WERI-Rb-1 (cell line): ENCODE measurements around the gene BAHCC1.

Experiments used
- DNase-seq: peaks from one replicate; pipeline ENCODE4 v3.0.0-alpha.2; 2020
- H3K27ac ChIP-seq: fragments of 250-450 bp; sonication (Bioruptor Pico); 2 replicates; pipeline ENCODE4 v1.5.1; 2020; ENCODE audit warnings: mild to moderate bottlenecking, moderate library complexity
- H3K27me3 ChIP-seq: fragments of 250-450 bp; sonication (Bioruptor Pico); 2 replicates; pipeline ENCODE4 v1.5.1; 2021; ENCODE audit warnings: mild to moderate bottlenecking, low read depth, moderate library complexity; ENCODE audit not compliant: insufficient read depth, severe bottlenecking
- H3K36me3 ChIP-seq: fragments of 250-450 bp; sonication (Bioruptor Pico); 2 replicates; pipeline ENCODE4 v1.5.1; 2020; ENCODE audit warnings: mild to moderate bottlenecking, moderate library complexity
- H3K4me3 ChIP-seq: 2 replicates; pipeline ENCODE4 v1.5.1; 2011; ENCODE audit warnings: low read depth, mild to moderate bottlenecking, control low read depth, low read length
- H3K9me3 ChIP-seq: fragments of 250-450 bp; sonication (Bioruptor Pico); 2 replicates; pipeline ENCODE4 v1.5.1; 2021; ENCODE audit warnings: mild to moderate bottlenecking, moderate library complexity; ENCODE audit not compliant: severe bottlenecking
- TF ChIP-seq, protein P1 (sequence below): IDR thresholded peaks from 2 replicates; pipeline ENCODE4 v1.5.1; 2011; ENCODE audit warnings: low read depth, mild to moderate bottlenecking, control low read depth, inconsistent platforms, low read length

BAHCC1 gene

DNA sequence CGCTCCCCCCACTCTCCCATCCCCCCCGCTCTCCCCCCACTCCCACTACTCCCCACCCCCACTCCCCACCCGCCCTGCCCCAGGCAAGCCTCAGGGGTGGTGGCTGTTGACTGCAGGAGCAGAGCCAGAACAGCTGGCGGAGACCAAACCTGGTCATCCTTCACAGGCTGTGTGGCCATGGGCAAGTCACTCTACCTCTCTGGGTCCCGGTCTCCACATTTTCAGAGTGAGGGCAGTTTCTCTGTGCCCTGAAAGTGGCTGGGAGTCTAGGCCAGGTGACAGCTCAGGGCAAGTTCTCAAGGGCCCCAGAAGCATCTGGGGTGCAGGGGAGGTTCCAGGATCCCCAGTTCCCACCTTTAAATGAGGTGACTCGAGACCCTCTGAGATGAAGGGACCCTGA lies 15.1 kb upstream of the BAHCC1 start:
- Histone ChIP-seq H3K9me3 (no peaks in the 10 kb centered on the region), H3K36me3 (no peaks in the 10 kb centered on the region), H3K27me3 (peaks cover 5% of the 10 kb centered on the region), H3K4me3 (no peak overlapping the region), H3K27ac (no peak overlapping the region)
- TF ChIP-seq, protein P1, sequence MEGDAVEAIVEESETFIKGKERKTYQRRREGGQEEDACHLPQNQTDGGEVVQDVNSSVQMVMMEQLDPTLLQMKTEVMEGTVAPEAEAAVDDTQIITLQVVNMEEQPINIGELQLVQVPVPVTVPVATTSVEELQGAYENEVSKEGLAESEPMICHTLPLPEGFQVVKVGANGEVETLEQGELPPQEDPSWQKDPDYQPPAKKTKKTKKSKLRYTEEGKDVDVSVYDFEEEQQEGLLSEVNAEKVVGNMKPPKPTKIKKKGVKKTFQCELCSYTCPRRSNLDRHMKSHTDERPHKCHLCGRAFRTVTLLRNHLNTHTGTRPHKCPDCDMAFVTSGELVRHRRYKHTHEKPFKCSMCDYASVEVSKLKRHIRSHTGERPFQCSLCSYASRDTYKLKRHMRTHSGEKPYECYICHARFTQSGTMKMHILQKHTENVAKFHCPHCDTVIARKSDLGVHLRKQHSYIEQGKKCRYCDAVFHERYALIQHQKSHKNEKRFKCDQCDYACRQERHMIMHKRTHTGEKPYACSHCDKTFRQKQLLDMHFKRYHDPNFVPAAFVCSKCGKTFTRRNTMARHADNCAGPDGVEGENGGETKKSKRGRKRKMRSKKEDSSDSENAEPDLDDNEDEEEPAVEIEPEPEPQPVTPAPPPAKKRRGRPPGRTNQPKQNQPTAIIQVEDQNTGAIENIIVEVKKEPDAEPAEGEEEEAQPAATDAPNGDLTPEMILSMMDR: no peak
- no peak for DNase-seq

DNA sequence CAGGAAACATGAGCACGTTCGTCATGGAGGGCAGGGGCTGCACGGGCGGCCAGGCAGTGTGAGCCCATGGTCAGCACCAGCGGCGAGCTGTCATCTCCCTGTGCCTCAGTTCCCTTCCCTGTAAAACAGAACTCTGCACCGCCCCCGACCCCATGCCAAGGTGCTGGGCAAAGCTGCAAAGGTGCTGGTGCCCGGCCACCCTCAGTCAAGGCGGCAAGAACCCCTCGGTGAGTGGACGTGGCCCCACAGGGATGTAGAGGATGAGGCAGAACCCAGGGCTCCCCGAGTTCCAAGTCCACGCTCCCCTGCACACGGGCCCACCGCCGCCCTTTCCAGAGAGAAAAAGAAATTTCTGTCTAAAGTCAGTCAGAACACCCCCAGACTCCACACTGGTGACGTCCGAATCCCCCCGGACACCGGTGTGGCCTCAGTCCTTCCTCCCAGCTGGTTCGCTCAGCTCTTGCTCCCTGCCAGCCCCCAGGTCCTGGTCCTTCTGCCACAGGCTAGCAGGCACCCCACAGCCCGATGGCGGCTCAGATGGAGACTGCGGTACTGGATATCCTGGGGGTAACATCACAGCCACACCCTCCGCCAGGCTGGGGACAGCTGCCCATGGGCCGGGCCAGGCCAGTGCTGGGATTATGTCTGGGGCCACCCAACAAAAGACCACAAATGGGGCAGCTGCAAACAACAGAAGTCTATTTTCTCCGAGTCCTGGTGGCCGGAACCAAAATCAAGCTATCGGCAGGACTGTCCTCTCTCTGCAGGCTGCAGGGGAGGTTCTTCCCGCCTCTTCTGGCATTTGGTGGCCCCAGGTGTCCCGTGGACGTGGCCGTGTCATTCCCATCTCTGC lies 14.4 kb upstream of the BAHCC1 start:
- H3K36me3 ChIP-seq: no peaks in the 10 kb centered on the region
- no peak for DNase-seq

DNA sequence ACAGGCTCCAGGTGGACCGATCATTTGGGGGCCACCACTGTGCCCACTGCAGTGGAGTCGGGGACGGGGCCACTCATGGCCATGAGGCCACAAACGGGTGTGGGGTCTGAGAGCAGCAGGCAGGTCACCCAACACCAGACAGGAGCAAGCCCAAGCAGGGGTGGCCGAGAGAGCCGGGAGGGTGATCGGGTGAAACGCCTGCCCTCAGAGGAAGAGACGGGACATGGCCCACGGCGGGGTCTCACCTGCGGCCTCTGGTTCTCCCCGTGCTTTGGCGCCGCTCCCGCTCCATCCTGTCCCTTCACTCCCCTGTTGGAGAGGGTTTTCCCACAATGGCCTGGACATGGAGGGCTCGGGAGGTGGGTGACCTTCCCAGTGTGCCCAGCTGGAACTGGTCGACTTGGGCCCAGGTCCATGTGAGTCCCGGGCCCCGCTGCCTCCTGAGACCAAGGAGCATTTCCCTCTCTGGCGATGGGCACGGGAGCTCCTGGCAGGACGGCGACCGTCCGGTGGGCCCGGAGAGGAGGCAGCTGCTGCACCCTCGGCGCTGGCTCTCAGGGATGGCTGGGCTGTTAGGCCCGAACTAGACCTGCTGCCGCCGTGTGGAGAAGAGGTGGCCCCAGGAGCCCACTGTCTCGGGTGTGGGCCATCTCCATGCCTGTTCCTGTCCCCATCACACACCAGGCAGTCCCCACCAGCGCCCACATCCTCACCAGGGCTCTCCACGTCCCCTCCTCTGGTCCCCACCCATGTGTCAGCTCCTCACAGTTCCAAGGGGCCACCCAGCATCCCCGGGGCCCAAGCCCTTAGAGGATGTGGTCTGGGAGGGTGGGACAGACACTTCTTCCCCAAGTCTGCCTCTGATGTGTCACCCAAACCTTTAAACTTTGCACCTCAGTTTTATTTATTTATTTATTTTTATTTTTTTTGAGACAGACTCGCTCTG lies 13.4 kb upstream of the BAHCC1 start:
- no peak overlapping the region for H3K4me3 ChIP-seq
- H3K27me3 ChIP-seq: peaks cover 18% of the 10 kb centered on the region
- no peak overlapping the region for H3K27ac ChIP-seq
- TF ChIP-seq, protein P1: no peak
- no peaks in the 10 kb centered on the region for H3K9me3 ChIP-seq
- DNase-seq: no peak
- no peaks in the 10 kb centered on the region for H3K36me3 ChIP-seq

More for the DNA sequence above, 14.4 kb upstream of the BAHCC1 start:
- TF ChIP-seq, protein P1: no peak
- no peak overlapping the region for H3K4me3 ChIP-seq
- H3K27ac ChIP-seq: no peak overlapping the region
- H3K27me3 ChIP-seq: peaks cover 8% of the 10 kb centered on the region
- H3K9me3 ChIP-seq: no peaks in the 10 kb centered on the region

DNA sequence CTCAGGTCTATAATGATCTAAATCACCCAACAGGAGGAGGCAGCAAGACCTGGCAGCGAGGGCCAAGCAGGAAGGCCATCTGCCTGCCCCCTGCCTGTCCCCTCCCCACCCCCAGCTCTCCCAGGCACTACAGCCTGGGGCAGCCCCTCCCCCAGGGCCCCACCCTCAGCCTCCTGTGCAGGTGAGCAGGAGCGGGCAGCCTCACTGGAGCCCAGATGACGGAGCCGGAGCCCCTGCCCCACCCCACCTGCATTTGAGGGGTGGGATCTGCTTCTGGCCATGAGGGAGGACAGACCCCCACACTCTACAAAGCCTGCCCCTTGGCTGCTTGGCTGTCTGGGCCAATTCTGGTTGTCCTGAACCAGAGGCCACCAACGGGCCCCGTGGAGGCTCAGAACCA lies 12.4 kb upstream of the BAHCC1 start:
- Histone ChIP-seq H3K27me3 (peaks cover 26% of the 10 kb centered on the region), H3K27ac (0 out of 2 replicates have a peak overlapping the region, but pooled peaks have one; percentile 12), H3K9me3 (no peaks in the 10 kb centered on the region), H3K36me3 (no peaks in the 10 kb centered on the region), H3K4me3 (no peak overlapping the region)
- DNase-seq: peak; percentile 73
- TF ChIP-seq, protein P1: no peak

DNA sequence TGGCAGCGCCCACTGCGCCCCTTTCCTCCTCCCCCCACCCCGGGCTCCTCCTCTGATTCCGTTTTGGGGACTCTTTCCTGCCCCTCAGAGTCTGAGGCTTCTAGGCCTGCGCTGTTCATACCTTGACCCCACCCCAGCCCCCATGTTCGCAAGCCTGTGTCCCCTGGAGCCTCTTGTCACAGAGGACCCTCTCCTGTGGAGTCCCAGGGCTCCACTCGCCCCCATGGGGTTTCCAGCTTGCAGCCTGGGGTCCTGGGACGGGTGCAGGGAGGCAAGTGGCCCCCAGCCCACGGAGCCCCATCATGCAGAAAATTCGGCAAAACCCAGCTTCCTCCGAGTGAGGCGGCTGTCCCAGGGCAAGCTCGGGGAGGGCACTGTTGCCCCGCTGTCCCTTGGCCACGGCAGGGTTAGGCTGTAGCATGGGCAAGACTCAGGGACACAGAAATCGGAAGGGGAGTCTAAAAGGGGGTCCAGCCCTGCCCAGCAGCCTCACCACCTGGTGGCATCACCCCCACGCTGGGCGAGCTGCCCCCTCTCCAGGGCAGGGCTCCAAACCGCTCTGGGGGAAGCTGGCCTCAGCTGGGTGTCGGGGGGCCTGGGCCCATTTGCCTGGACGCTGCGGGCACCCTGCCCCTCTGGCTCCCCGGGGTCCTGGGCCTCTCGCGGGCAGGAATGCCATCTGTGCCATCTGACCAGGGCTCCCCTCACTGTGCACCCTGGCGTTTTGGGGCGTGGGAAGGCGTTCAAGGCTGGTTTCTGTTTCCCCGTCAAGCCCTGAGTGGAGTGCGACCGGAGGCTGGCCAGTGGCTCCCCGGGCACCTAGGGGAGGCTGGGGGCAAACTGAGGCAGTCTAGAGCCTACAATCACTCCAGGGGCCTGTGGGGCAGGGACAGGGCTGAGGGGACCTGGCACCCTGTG lies 11.5 kb upstream of the BAHCC1 start:
- peaks cover 35% of the 10 kb centered on the region for H3K27me3 ChIP-seq
- no peak for DNase-seq

More for the DNA sequence above, 11.5 kb upstream of the BAHCC1 start:
- TF ChIP-seq, protein P1: no peak
- Histone ChIP-seq H3K9me3 (no peaks in the 10 kb centered on the region), H3K36me3 (no peaks in the 10 kb centered on the region), H3K27ac (no peak overlapping the region), H3K4me3 (no peak overlapping the region)
